Lower lobe of right lung (tissue), 2 donors: ENCODE measurements around the gene RAB27B. TPM values are rescaled to one million over a fixed set of nuclear protein-coding genes. Genes with fewer than 3 reads are reported as not detected.
"Not testable (repeated sequence)": the region's sequence is repeated elsewhere in the genome, so short reads cannot be mapped to it uniquely, and the experiment has no call there.

ENCODE experiments used
- ATAC-seq, 2 donors: fragments of 200-7000 bp; cut with Tn5 transposase; one replicate each; pipeline ENCODE4 v1.9.1; 2020 to 2022; ENCODE audit warnings: mild to moderate bottlenecking in 2 of 2, moderate library complexity in 2 of 2
- DNase-seq: peaks from one replicate; pipeline ENCODE4 v3.0.0-alpha.2; 2020
- H3K27ac ChIP-seq: fragments of 200-600 bp; one replicate; pipeline ENCODE4 v1.8.0; 2022
- H3K27me3 ChIP-seq: fragments of 200-600 bp; one replicate; pipeline ENCODE4 v1.8.0; 2022; ENCODE audit warnings: low read depth
- H3K36me3 ChIP-seq: fragments of 200-600 bp; one replicate; pipeline ENCODE4 v1.8.0; 2022; ENCODE audit warnings: mild to moderate bottlenecking
- H3K4me1 ChIP-seq: fragments of 200-600 bp; one replicate; pipeline ENCODE4 v1.8.0; 2022
- H3K4me3 ChIP-seq: fragments of 200-600 bp; one replicate; pipeline ENCODE4 v1.8.0; 2022; ENCODE audit warnings: mild to moderate bottlenecking
- H3K9me3 ChIP-seq: fragments of 200-600 bp; one replicate; pipeline ENCODE4 v1.8.0; 2022
- intact Hi-C: fragments of 100-400 bp; cut with DNase I; formaldehyde crosslinking; loops from one replicate; pipeline ENCODE4 v1.11.0; 2022
- total RNA-seq: library from RNA; stranded (reverse); fragmentation: NEBNext Ultra II Directional; extraction: Animal tissue kit (Norgen Biotek cat#: 25700); gene quantifications from one replicate; pipeline ENCODE4 v1.2.1, GENCODE V29; 2021
- TF ChIP-seq, protein P1 (sequence below): fragments of 200-600 bp; IDR thresholded peaks from one replicate; pipeline ENCODE4 v1.8.0; 2022; ENCODE audit warnings: antibody characterized with exemption, mild to moderate bottlenecking
- donor health status: DM: no; HTN: yes; CAD: no; lungs with severe emphysema.

The RAB27B gene
- total RNA-seq, 1 donor from 2014 or later: 20.1 TPM

DNA sequence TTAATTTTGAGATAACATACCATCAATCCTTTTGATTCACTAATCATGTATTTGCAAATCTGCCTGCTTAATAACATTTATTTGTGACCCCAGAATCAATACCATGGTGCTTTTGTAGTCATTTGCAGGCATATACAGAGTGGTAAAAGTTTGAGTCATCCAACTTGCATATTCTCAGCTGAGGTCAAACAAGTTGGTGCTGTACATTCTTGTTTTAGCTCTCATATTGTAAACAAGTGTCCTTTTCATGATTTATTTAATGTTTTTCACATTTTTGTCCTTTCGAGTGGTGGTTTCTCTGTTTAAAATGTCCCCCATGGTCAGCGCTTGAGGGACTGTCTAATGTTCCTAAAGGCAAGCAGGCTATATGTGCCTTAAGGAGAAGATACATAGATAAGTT, 17.5 kb downstream of the RAB27B start:
- Histone ChIP-seq H3K9me3 (no peaks in the 10 kb centered on the region), H3K4me1 (no peaks in the 10 kb centered on the region), H3K27ac (no peak overlapping the region), H3K36me3 (no peaks in the 10 kb centered on the region), H3K27me3 (no peaks in the 10 kb centered on the region), H3K4me3 (no peak overlapping the region)
- ATAC-seq (no peak), DNase-seq (no peak)
- intact Hi-C loops: no loop called here
- TF ChIP-seq, protein P1, sequence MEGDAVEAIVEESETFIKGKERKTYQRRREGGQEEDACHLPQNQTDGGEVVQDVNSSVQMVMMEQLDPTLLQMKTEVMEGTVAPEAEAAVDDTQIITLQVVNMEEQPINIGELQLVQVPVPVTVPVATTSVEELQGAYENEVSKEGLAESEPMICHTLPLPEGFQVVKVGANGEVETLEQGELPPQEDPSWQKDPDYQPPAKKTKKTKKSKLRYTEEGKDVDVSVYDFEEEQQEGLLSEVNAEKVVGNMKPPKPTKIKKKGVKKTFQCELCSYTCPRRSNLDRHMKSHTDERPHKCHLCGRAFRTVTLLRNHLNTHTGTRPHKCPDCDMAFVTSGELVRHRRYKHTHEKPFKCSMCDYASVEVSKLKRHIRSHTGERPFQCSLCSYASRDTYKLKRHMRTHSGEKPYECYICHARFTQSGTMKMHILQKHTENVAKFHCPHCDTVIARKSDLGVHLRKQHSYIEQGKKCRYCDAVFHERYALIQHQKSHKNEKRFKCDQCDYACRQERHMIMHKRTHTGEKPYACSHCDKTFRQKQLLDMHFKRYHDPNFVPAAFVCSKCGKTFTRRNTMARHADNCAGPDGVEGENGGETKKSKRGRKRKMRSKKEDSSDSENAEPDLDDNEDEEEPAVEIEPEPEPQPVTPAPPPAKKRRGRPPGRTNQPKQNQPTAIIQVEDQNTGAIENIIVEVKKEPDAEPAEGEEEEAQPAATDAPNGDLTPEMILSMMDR: no peak

DNA sequence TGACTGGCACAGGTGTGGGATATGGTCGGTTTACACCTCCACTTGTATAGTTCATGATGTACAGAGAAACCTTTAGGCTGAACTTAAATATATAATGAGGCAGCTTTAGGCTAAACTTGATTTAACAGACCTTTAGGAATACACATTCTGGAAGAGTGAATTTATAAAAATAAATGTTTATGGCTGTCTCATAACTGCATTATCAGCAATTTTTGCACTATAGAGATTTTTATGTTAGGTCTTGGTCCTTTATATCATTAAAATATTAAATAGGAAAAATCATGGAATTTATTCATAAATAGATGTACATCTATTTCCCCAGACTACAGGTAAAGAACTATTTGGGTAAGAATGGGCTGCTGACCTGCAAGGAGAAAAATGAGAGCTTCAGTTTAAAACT, 19.8 kb downstream of the RAB27B start:
- no peaks in the 10 kb centered on the region for H3K4me1 ChIP-seq
- no peaks in the 10 kb centered on the region for H3K27me3 ChIP-seq
- ATAC-seq: no peak
- TF ChIP-seq, protein P1: no peak
- DNase-seq: no peak
- intact Hi-C loops: no loop called here
- H3K9me3 ChIP-seq: no peaks in the 10 kb centered on the region
- no peak overlapping the region for H3K27ac ChIP-seq
- H3K36me3 ChIP-seq: no peaks in the 10 kb centered on the region
- H3K4me3 ChIP-seq: no peak overlapping the region

DNA sequence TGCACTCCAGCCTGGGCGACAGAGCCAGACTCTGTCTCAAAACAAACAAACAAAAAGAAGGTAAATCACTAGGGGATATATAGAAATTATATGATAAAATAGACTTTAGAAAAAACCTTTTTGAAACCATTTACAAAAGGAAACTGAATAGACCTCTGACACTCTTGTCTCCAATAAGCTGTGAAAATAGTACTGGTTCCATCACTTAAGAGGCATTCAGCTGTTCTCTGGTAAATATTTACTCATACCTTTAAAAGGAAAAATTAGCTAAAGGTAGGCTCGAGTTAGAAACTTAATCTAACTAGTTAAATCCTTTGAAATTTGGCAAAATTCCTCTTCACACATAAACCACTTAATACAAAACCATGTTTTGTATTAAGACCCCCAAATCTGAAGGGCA, 21.4 kb downstream of the RAB27B start:
- DNase-seq (no peak), ATAC-seq (no peak)
- H3K27me3 ChIP-seq: no peaks in the 10 kb centered on the region
- intact Hi-C loops: no loop called here
- H3K36me3 ChIP-seq: no peaks in the 10 kb centered on the region
- H3K4me3 ChIP-seq: no peak overlapping the region
- TF ChIP-seq, protein P1: no peak
- no peaks in the 10 kb centered on the region for H3K4me1 ChIP-seq
- no peaks in the 10 kb centered on the region for H3K9me3 ChIP-seq
- no peak overlapping the region for H3K27ac ChIP-seq

DNA sequence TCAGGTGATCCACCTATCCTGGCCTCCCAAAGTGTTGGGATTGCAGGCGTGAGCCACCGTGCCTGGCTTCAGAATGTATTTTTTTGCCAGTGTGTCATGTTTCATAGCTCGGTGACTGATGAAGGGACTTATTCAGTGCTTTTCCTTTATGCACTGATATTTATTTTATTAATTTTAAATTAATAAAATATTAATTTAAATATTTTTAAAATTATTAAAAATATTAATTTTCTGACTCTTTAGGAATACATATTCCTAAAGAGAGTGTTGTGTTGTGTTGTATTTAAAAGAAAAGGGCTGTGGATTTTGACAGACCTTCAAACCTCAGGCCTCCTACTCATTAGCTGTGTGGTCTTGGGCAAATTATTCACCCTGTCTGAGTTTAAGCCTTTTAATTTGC, 22.3 kb downstream of the RAB27B start:
- Histone ChIP-seq H3K9me3 (no peaks in the 10 kb centered on the region), H3K36me3 (no peaks in the 10 kb centered on the region), H3K4me1 (no peaks in the 10 kb centered on the region), H3K27ac (no peak overlapping the region), H3K4me3 (no peak overlapping the region), H3K27me3 (no peaks in the 10 kb centered on the region)
- intact Hi-C loops: no loop called here
- TF ChIP-seq, protein P1: no peak
- DNase-seq: no peak
- no peak for ATAC-seq

DNA sequence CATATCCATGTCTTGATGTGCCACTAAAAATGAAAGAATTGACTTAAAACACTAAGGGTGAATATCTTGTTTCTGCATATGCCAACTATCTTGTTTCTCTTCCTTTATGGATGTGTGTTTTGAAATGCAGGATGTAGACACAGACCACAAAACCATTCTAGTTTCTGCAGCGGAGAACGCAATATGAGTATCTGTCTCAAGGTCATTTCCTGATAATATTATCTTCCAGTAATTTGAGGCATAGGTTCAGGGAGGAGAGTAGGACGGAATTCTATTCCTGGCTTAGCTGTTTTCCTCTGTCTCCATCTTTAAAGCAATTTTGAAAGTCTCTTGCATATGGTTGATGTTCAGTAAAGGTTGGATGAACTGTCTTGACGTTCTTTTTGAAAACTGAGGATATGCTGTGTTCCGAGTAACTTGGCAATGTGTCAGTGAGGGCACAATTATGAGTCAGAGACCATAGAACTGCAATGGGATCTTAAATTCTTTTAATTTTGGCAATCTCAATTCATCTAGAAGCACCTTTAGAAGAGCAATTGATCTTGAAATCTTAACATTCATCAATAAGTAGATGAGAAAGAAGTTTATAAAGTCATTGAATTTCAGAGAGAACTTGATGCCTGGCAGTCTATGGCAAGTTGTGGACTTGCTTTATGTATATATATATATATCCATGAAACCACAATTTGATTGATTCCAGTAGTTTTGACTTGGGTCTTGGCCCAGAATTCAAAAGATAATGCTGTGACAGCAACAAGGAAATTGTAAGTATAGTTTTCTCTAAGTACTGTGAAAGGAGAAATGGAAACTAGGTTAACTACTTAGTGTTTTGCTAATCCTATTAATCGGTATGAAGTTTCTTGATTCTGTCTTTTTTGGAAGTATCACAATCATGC, 24.8 kb downstream of the RAB27B start:
- Histone ChIP-seq H3K4me1 (no peaks in the 10 kb centered on the region), H3K4me3 (no peak overlapping the region), H3K9me3 (no peaks in the 10 kb centered on the region), H3K36me3 (no peaks in the 10 kb centered on the region), H3K27ac (no peak overlapping the region), H3K27me3 (no peaks in the 10 kb centered on the region)
- intact Hi-C loops: no loop called here
- TF ChIP-seq, protein P1: no peak
- DNase-seq (no peak), ATAC-seq (no peak)

DNA sequence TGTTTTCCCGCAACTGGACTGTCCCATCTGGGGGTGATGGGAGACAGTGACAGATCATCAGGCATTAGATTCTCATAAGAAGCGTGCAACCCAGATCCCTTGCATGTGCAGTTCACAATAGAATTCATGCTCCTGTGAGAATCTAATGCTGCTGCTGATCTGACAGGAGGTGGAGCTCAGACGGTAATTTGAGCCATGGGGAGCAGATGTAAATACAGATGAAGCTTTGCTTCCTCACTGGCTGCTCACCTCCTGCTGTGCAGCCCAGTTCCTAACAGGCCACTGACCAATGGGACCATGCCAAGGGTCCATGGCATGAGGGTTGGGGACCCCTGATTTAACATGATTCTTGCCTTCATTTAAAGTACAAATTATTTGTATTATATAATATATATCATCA, 26.8 kb downstream of the RAB27B start:
- H3K9me3 ChIP-seq, H3K27me3 ChIP-seq, H3K4me1 ChIP-seq, ATAC-seq, intact Hi-C loops, H3K27ac ChIP-seq, DNase-seq, H3K4me3 ChIP-seq, H3K36me3 ChIP-seq: not testable (repeated sequence)
